Heart left ventricle (tissue), 16 donors: ENCODE data around the gene PANK2. TPM values are rescaled to one million over a fixed set of nuclear protein-coding genes. Genes with fewer than 3 reads are reported as not detected.
"Not testable (repeated sequence)": the region's sequence is repeated elsewhere in the genome, so short reads cannot be mapped to it uniquely, and the experiment has no call there.

ENCODE experiments used
- ATAC-seq, 4 donors: fragments of 200-7000 bp; cut with Tn5 transposase; one replicate each; pipeline ENCODE4 v1.9.1; 2020 to 2022; ENCODE audit warnings: moderate library complexity in 4 of 4, mild to moderate bottlenecking in 3 of 4, moderate number of reproducible peaks in 1 of 4
- DNase-seq, 5 donors: peaks; one replicate each; pipeline ENCODE4 v3.0.0-alpha.2; 2020
- H3K27ac ChIP-seq, 12 donors: fragments of 200-600 bp; sonication (generic) in 4 of 12; one replicate each; pipeline versions ENCODE4 v1.5.0 to v1.8.0; 2016 to 2022; ENCODE audit warnings: mild to moderate bottlenecking in 2 of 12
- H3K27me3 ChIP-seq, 9 donors: fragments of 200-600 bp; sonication (generic) in 2 of 9; one replicate each; pipeline versions ENCODE4 v1.5.1 to v1.8.0; 2016 to 2022; ENCODE audit warnings: mild to moderate bottlenecking in 3 of 9
- H3K36me3 ChIP-seq, 9 donors: fragments of 200-600 bp; sonication (generic) in 2 of 9; one replicate each; pipeline versions ENCODE4 v1.5.0 to v1.8.0; 2018 to 2022; ENCODE audit warnings: mild to moderate bottlenecking in 2 of 9
- H3K4me1 ChIP-seq, 12 donors: fragments of 200-600 bp; sonication (generic) in 4 of 12; one replicate each; pipeline versions ENCODE4 v1.5.0 to v1.8.0; 2016 to 2022; ENCODE audit warnings: mild to moderate bottlenecking in 3 of 12
- H3K4me3 ChIP-seq, 12 donors: fragments of 200-600 bp; sonication (generic) in 4 of 12; one replicate each; pipeline versions ENCODE4 v1.5.0 to v1.8.0; 2017 to 2022; ENCODE audit warnings: mild to moderate bottlenecking in 9 of 12, moderate library complexity in 4 of 12
- H3K9me3 ChIP-seq, 12 donors: fragments of 200-600 bp; sonication (generic) in 4 of 12; one replicate each; pipeline versions ENCODE4 v1.5.0 to v1.8.0; 2016 to 2022; ENCODE audit warnings: mild to moderate bottlenecking in 1 of 12
- POLR2A ChIP-seq, 2 donors: fragments of 450-650 bp; IDR thresholded peaks; one replicate each; pipeline ENCODE4 v1.6.1; 2017; ENCODE audit warnings: antibody characterized with exemption in 2 of 2, mild to moderate bottlenecking in 2 of 2, moderate library complexity in 2 of 2
- WGBS, 4 donors: extraction: QIAGEN DNeasy Blood & Tissue Kit in 2 of 4; methylation state at CpG; one replicate each; pipeline versions ENCODE4 v1.1.5 to v1.1.7; 2013 to 2018; 5-methylcytosine and 5-hydroxymethylcytosine counted together
- intact Hi-C, 10 donors: fragments of 100-400 bp; cut with DNase I; formaldehyde crosslinking; loops; one replicate each; pipeline versions ENCODE4 v1.11.1 to v1.14.2; 2022
- polyA plus RNA-seq, 2 donors: library from polyadenylated mRNA; stranded (reverse); fragments of 200-250 nt; gene quantifications; one replicate each; pipeline ENCODE4 v1.2.3, GENCODE V29; 2013
- total RNA-seq, 9 donors: library from RNA; depleted of rRNA in 2 of 9; stranded (reverse); fragments of >200 nt in 2 of 9; fragmentation: NEBNext Ultra II Directional in 3 of 9; extraction: Animal tissue kit (Norgen Biotek cat#: 25700) in 3 of 9; gene quantifications; one replicate each; pipeline versions ENCODE4 v1.1.0 to v1.2.4, GENCODE V29; 2016 to 2023
- TF ChIP-seq, protein P1 (sequence below), 12 donors: fragments of 200-600 bp; sonication (generic) in 4 of 12; IDR thresholded peaks; one replicate each; pipeline versions ENCODE4 v1.5.0 to v1.8.0; 2018 to 2022; ENCODE audit warnings: antibody characterized with exemption in 12 of 12, mild to moderate bottlenecking in 5 of 12
- donor health status: ischemic (EF 13 %, LVEDD 7.1; RV severe dilation, severe dysfunction).
- donor health status: healthy with polysubstance abuse.
- donor health status: DM: no; HTN: yes; CAD: no.
- donor health status: DM: no; HTN: no; CAD: no.
- donor health status: ischemic (EF 25% LVEDD 6.9; RV normal size, moderate dysfunction).
- donor health status: ischemic (EF 25% LVEDD 5.7; RV mildly dilated, moderate dysfunction).
- donor health status: healthy.
- donor health status: DM: yes; HTN: yes; CAD: no.
- donor health status: ischemic (EF 35%, LVEDD 5.7; RV mildly dilated, moderate dysfunction).
- donor health status: nonischemic (EF 11% LVEDD 7.7; RV severe dilation, severe dysfunction).
- donor health status: DM: yes; HTN: yes; CAD: no.
- donor health status: PGD.
- donor health status: ischemic (EF 29% LVEDD 5.4; RV normal size, mild dysfunction).
- donor health status: nonischemic (EF 23%, LVEDD 6.1; RV moderate dilation, normal function).

Gene PANK2
- total and polyA plus RNA-seq, 11 donors, result 13.9 to 28.9 (median 18.1) TPM

DNA sequence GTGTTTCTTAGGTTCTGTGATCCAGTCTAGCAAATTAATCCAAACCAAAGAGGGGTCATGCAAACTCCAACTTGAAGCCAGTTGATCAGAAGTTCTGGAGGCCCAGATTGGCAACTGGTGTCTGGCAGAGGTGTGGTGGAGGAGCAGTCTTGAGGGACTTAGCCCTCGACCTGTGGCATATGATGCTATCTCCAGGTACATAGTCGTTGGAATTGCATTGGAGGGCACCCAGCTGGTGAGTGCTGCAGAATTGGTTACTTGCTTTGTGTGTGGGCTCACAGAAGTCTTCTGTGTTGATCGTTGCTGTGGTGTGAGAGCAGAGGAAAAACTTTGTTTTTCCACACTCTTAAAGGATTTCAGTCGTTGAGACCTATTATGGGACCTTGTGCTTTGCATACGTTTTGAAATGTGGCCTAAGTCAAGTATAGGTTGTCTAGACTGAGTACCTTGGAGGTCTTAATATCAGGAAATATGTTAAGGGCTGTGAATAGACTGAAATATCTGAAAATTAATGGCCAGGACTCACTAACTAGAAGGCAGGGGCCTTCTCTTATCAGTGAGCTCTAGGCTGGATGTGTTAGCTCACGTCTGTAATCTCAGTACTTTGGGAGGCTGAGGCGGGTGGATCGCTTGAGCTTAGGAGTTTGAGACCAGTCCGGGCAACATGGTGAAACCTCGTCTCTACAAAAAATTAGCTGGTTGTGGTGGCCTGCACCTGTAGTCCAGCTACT is 7.8 kb downstream of the PANK2 start:
- no peak for DNase-seq
- Histone ChIP-seq H3K36me3 (peaks cover 0 to 31% (median 0%) of the 10 kb centered on the region in 9 donors), H3K4me1 (peaks cover 0 to 100% (median 74%) of the 10 kb centered on the region in 12 donors), H3K27ac (peak overlapping the region in 1 of 12 donors; percentile 5), H3K9me3 (no peaks in the 10 kb centered on the region), H3K27me3 (no peaks in the 10 kb centered on the region), H3K4me3 (no peak overlapping the region)
- WGBS, 4 donors, result 61 to 67% (median 63%) methylated on average over 10 of the region's 10 CpGs
- TF ChIP-seq, protein P1, sequence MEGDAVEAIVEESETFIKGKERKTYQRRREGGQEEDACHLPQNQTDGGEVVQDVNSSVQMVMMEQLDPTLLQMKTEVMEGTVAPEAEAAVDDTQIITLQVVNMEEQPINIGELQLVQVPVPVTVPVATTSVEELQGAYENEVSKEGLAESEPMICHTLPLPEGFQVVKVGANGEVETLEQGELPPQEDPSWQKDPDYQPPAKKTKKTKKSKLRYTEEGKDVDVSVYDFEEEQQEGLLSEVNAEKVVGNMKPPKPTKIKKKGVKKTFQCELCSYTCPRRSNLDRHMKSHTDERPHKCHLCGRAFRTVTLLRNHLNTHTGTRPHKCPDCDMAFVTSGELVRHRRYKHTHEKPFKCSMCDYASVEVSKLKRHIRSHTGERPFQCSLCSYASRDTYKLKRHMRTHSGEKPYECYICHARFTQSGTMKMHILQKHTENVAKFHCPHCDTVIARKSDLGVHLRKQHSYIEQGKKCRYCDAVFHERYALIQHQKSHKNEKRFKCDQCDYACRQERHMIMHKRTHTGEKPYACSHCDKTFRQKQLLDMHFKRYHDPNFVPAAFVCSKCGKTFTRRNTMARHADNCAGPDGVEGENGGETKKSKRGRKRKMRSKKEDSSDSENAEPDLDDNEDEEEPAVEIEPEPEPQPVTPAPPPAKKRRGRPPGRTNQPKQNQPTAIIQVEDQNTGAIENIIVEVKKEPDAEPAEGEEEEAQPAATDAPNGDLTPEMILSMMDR (IDR thresholded peaks at IDR 0.05), result no peak
- TF ChIP-seq POLR2A (IDR thresholded peaks at IDR 0.05), result no peak
- ATAC-seq, result no peak
- intact Hi-C loops, result loop anchor here in 1 of 10 donors (10.0 kb wide), 1 partner anchor 118 kb away; the partner anchor contains the start of gene RNF24

DNA sequence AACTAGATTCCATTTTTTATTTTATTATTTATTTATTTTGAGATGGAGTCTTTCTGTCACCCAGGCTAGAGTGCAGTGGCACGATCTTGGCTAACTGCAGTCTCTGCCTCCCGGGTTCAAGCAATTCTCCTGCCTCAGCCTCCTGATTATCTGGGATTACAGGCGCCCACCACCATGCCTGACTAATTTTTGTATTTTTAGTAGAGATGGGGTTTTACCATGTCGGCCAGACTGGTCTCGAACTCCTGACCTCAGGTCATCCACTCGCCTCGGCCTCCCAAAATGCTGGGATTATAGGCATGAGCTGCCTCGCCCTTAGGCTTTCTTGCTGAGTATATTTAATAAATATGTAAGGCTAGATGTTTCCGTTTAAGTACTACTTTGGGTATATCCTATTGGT is 9.0 kb downstream of the PANK2 start:
- H3K27ac ChIP-seq, H3K9me3 ChIP-seq, ATAC-seq, H3K27me3 ChIP-seq, H3K4me3 ChIP-seq, DNase-seq: not testable (repeated sequence)
- peaks cover 0 to 98% (median 67%) of the 10 kb centered on the region in 12 donors for H3K4me1 ChIP-seq
- H3K36me3 ChIP-seq, result peaks cover 0 to 25% (median 0%) of the 10 kb centered on the region in 9 donors
- intact Hi-C loops, result loop anchor here in 1 of 10 donors (10.0 kb wide), 1 partner anchor 117 kb away; the partner anchor contains the start of gene RNF24
- WGBS, 4 donors, result 80 to 88% (median 85%) methylated on average over 9 of the region's 9 CpGs

DNA sequence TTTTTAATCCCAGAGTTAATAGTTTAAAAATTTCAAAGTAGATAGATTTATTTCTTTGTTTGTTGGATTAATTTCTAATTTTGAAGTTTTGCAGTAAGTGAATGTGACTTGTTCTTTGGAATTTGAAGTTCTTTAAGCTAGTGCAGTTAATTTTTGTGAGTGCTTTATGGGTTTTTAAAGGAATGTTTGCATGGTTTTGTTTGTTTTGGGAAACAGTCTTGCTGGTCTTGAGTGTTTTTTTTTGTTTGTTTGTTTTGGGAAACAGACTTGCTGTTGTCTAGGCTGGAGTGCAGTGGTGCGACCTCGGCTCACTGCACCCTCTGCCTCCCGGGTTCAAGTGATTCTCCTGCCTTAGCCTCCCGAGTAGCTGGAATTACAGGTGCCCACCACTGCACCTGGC is 9.5 kb downstream of the PANK2 start:
- WGBS, 4 donors, result 67 to 82% (median 67%) methylated on average over 4 of the region's 4 CpGs
- ATAC-seq (no peak), DNase-seq (no peak)
- intact Hi-C loops, result loop anchor here in 1 of 10 donors (10.0 kb wide), 1 partner anchor 116 kb away; the partner anchor contains the start of gene RNF24
- peak overlapping the region in 1 of 12 donors; percentile 5 for H3K27ac ChIP-seq
- peaks cover 0 to 98% (median 63%) of the 10 kb centered on the region in 12 donors for H3K4me1 ChIP-seq
- H3K9me3 ChIP-seq, result no peaks in the 10 kb centered on the region
- TF ChIP-seq POLR2A (IDR thresholded peaks at IDR 0.05), result no peak
- TF ChIP-seq, protein P1 (IDR thresholded peaks at IDR 0.05), result no peak
- H3K4me3 ChIP-seq, result no peak overlapping the region
- H3K27me3 ChIP-seq, result no peaks in the 10 kb centered on the region
- H3K36me3 ChIP-seq, result peaks cover 0 to 20% (median 0%) of the 10 kb centered on the region in 9 donors

DNA sequence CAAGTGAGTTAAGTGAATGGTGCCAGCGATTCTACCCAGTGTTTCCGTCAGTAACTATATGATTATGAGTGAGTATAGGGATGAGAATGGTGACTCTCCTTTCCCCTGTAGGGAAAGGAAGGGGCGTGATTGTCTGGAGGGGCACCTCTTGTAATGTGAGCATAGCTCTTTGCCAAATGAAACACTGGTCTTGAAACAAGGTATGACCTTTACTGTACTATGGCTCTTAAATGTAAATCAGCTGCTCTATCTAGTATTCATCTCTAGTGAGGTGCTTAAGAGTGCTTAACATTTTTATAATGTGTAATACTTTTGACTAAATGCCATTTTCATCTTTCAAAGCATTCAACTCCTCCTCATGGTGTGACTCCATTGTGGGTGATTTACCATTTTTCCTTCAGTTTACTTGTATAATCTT is 11.0 kb downstream of the PANK2 start:
- ATAC-seq (no peak), DNase-seq (no peak)
- Histone ChIP-seq H3K27ac (peak overlapping the region in 1 of 12 donors; percentile 83), H3K4me3 (no peak overlapping the region), H3K4me1 (peaks cover 0 to 98% (median 63%) of the 10 kb centered on the region in 12 donors), H3K36me3 (peaks cover 0 to 9% (median 0%) of the 10 kb centered on the region in 9 donors), H3K27me3 (no peaks in the 10 kb centered on the region), H3K9me3 (no peaks in the 10 kb centered on the region)
- TF ChIP-seq, protein P1 (IDR thresholded peaks at IDR 0.05), result no peak
- no peak for TF ChIP-seq POLR2A (IDR thresholded peaks at IDR 0.05)
- intact Hi-C loops, result no loop called here
- 56 to 60% (median 59%) methylated on average over 3 of the region's 3 CpGs for WGBS, 4 donors
